Activated B cell treated with CpG ODN at 0.5 μM for 24 hours (primary cell): Measurements from ENCODE around the gene SIX5. TPM values are rescaled to one million over a fixed set of nuclear protein-coding genes. Genes with fewer than 3 reads are reported as not detected.
"Not testable (repeated sequence)": the region's sequence is repeated elsewhere in the genome, so short reads cannot be mapped to it uniquely, and the experiment has no call there.

Experiments used
- ATAC-seq: fragments of 200-7000 bp; cut with Tn5 transposase; one replicate; pipeline ENCODE4 v1.10.0; 2021; ENCODE audit warnings: low read depth, mild to moderate bottlenecking, moderate library complexity
- CTCF ChIA-PET: fragments of 350-600 bp; sonication (Branson Sonifier 250); formaldehyde crosslinking; loops from one replicate; lab custom pipeline; 2021; ENCODE audit warnings: antibody characterized with exemption; lab: Charles Lee
- POLR2A ChIA-PET: fragments of 350-600 bp; sonication (Branson Sonifier 250); formaldehyde crosslinking; loops from one replicate; lab custom pipeline; 2021; ENCODE audit warnings: antibody characterized with exemption; lab: Charles Lee
- DNase-seq: peaks from one replicate; pipeline ENCODE4 v3.0.0; 2022
- H3K27ac Mint-ChIP-seq: one replicate; pipeline ENCODE4 v1.8.0; 2020; ENCODE audit warnings: mixed read lengths
- H3K27me3 Mint-ChIP-seq: one replicate; pipeline ENCODE4 v1.8.0; 2021; ENCODE audit warnings: mixed read lengths
- H3K36me3 Mint-ChIP-seq: one replicate; pipeline ENCODE4 v1.8.0; 2021; ENCODE audit warnings: low read depth, mixed read lengths
- H3K4me1 Mint-ChIP-seq: one replicate; pipeline ENCODE4 v1.8.0; 2021; ENCODE audit warnings: mixed read lengths
- H3K4me3 Mint-ChIP-seq: one replicate; pipeline ENCODE4 v1.8.0; 2020; ENCODE audit warnings: mild to moderate bottlenecking, mixed read lengths
- H3K9me3 Mint-ChIP-seq: one replicate; pipeline ENCODE4 v1.8.0; 2020; ENCODE audit warnings: mixed read lengths
- intact Hi-C: fragments of 100-400 bp; cut with micrococcal nuclease; formaldehyde crosslinking; loops from one replicate; pipeline ENCODE4 v1.15.1; 2024
- total RNA-seq: library from RNA; stranded (reverse); gene quantifications from 2 replicates; pipeline ENCODE4 v1.2.3, GENCODE V29; 2022
- TF ChIP-seq, protein P1 (sequence below): fragments of 200-600 bp; IDR thresholded peaks from one replicate; pipeline ENCODE4 v1.8.0; 2022; ENCODE audit warnings: antibody characterized with exemption, mild to moderate bottlenecking

Gene SIX5
- total RNA-seq, 1 donor from 2014 or later, result 1.9 TPM

DNA sequence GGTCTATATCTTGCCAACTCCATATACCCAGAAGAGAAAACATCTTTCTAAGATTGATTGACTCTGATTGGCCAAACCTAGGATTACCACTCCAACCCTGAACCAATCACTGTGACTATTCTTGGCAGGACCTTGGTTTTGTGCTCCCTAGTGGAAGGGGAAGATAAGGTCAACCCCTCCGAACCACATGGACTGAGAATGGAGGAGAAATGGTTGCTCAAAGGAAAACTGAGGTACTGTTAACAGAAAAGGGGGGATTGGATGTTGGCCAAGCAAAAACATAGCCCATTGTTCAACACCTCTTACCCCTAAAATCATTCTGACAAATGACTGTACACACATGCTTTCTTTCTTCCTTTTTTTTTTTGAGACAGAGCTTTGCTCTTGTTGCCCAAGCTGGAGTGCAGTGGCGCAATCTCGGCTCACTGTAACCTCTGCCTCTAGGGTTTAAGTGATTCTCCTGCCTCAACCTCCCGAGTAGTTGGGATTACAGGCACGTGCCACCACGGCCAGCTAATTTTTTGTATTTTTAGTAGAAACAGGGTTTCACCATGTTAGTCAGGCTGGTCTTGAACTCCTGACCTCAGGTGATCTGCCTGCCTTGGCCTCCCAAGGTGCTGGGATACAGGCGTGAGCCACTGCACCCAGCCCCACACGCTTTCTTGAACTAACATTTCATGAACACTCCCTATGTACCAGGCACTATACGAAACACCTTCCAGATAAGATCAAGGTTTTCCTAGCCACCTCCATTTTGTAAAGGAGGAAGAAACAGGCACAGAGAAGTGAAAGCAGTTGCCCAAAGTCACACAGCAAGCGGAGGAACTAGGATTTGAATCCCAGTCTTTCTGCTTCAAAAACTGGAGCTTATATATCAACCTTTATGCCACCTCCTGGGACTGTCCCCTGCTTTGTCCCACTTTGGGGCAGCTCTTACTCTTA is 29.3 kb downstream of the SIX5 start:
- TF ChIP-seq, protein P1, sequence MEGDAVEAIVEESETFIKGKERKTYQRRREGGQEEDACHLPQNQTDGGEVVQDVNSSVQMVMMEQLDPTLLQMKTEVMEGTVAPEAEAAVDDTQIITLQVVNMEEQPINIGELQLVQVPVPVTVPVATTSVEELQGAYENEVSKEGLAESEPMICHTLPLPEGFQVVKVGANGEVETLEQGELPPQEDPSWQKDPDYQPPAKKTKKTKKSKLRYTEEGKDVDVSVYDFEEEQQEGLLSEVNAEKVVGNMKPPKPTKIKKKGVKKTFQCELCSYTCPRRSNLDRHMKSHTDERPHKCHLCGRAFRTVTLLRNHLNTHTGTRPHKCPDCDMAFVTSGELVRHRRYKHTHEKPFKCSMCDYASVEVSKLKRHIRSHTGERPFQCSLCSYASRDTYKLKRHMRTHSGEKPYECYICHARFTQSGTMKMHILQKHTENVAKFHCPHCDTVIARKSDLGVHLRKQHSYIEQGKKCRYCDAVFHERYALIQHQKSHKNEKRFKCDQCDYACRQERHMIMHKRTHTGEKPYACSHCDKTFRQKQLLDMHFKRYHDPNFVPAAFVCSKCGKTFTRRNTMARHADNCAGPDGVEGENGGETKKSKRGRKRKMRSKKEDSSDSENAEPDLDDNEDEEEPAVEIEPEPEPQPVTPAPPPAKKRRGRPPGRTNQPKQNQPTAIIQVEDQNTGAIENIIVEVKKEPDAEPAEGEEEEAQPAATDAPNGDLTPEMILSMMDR, result no peak
- H3K27me3 Mint-ChIP-seq, result peaks cover 14% of the 10 kb centered on the region
- no peaks in the 10 kb centered on the region for H3K4me1 Mint-ChIP-seq
- H3K27ac Mint-ChIP-seq, result no peak overlapping the region
- ChIA-PET CTCF (no interaction called here), POLR2A (interaction anchor here (0.6 kb wide), 1 partner anchor 45 kb away, joined by 3 read pairs; no protein-coding TSS in a partner anchor)
- intact Hi-C loops, result no loop called here
- H3K36me3 Mint-ChIP-seq, result no peaks in the 10 kb centered on the region
- no peak for DNase-seq
- ATAC-seq, result no peak
- H3K4me3 Mint-ChIP-seq, result no peak overlapping the region
- no peaks in the 10 kb centered on the region for H3K9me3 Mint-ChIP-seq

DNA sequence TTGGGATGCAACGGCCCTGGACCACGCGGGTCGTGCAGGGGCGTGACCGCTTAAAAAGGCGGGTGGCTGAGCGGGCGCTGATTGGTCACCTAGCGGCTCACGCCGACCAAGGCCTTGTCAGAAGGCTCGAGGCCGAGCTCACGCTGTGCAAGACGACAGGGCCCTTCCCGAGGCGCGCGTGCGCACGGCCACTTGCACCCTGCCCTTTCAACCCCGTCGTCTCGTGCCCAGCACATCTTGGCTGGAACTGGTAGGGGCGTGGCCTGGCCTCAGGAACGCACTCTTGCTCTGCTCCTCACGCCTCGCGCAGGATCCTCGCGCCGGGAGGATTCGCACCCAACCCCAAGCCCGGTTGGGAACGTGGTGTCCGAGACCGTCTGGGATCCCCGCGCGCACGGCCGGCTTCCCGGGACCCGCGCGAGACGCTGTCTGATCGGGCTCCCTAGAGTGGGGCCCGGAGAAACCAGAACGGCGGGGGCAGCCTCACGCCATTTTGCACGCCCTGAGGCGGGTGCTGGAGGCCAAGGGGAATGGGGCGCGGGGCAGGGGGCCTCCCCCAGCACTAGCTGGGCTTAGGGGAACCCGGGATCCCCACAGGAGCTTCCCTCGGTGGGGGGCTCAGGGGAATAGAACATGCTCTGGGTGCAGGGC is 35.8 kb downstream of the SIX5 start, which contains the start of gene MEIOSIN:
Gene MEIOSIN, plus strand, starts transcription at position 280 of the 651 bp plus-strand sequence. CDS start 1,938 bp downstream, outside the sequence.
- POLR2A ChIA-PET, result interaction anchor here (1.0 kb wide), 1 partner anchor 16 kb away, joined by 4 read pairs; no protein-coding TSS in a partner anchor
- H3K27ac Mint-ChIP-seq, result no peak within 1 kb of the TSS
- peaks cover 7% of the 10 kb centered on the region for H3K36me3 Mint-ChIP-seq
- DNase-seq, result no peak
- TF ChIP-seq, protein P1, result no peak
- H3K9me3 Mint-ChIP-seq, result no peaks in the 10 kb centered on the region
- CTCF ChIA-PET, result interaction anchor here (1.0 kb wide), 1 partner anchor 37 kb away, joined by 5 read pairs; no protein-coding TSS in a partner anchor
- H3K4me3 Mint-ChIP-seq, result peak within 1 kb of the TSS; percentile 20
- peaks cover 17% of the 10 kb centered on the region for H3K4me1 Mint-ChIP-seq
- intact Hi-C loops, result no loop called here
- ATAC-seq, result no peak
- no peaks in the 10 kb centered on the region for H3K27me3 Mint-ChIP-seq

DNA sequence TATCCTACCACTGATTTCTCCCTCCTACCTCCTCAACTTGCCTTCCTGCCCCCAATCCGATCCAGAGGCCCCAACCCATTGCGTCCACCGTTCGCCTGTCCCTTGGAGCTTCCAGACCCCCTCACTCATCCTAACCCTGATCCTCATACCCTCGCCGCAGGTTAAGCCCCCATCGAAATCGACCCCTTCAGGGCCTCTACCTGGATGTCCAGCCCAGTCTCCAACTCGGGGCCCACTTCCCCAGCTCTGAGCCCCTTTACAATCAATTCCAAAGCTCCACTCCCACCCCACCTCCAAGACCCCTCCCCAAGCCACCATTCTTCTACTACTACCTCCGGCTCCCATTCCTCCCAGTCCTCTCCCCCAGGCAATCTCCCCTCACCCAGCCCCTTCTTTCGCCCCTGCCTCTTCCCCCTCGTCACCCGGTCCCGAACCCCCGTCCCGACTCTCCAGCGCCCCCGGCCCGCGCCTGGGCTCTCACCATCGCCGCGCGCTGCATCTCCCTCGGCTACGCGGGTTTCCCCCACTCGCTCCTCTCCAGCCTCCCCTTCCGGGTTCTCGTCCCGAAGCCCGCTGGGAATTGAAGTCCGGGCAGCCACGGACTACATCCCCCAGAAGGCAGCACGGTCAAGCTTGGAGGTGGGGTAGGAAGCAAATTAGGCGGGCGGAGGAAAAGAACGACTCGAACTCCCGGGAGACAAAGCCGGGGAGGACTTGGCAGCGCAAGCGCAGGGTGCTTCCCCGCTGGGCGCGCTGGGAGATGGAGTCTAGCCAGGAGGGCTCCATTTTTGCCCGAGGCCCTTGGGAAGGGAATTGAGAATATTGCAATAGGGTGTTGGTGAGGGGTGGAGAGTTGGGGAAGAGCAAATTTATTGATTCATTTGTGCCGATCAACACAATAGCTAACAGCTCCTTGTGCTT is 38.4 kb downstream of the SIX5 start, which contains the start of gene FBXO46:
Gene FBXO46, minus strand, starts transcription at position 529 of the 921 bp plus-strand sequence. CDS start 17,401 bp downstream, outside the sequence.
- H3K36me3 Mint-ChIP-seq, result peaks cover 18% of the 10 kb centered on the region
- intact Hi-C loops, result loop anchor here (1.0 to 2.0 kb wide), 7 partner anchors 13 to 156 kb away; partner anchors contain the start of genes DMWD, IRF2BP1, QPCTL and SYMPK
- TF ChIP-seq, protein P1, result no peak
- ATAC-seq (peak; percentile 98), DNase-seq (peak; percentile 86)
- H3K9me3 Mint-ChIP-seq, result no peaks in the 10 kb centered on the region
- H3K27me3 Mint-ChIP-seq, result no peaks in the 10 kb centered on the region
- peaks cover 25% of the 10 kb centered on the region for H3K4me1 Mint-ChIP-seq
- CTCF ChIA-PET, result interaction anchor here (0.7 to 2.2 kb wide), 6 partner anchors 13 to 797 kb away, joined by 3 to 9 read pairs (median 4); partner anchors contain the start of genes QPCTL and SIX5
- H3K27ac Mint-ChIP-seq, result peak within 1 kb of the TSS; percentile 93
- H3K4me3 Mint-ChIP-seq, result peak within 1 kb of the TSS; percentile 95
- POLR2A ChIA-PET, result interaction anchor here (0.6 to 3.3 kb wide), 18 partner anchors 9 to 552 kb away, joined by 3 to 59 read pairs (median 6); partner anchors contain the start of genes BLOC1S3, DMWD, IRF2BP1 and MYPOP

DNA sequence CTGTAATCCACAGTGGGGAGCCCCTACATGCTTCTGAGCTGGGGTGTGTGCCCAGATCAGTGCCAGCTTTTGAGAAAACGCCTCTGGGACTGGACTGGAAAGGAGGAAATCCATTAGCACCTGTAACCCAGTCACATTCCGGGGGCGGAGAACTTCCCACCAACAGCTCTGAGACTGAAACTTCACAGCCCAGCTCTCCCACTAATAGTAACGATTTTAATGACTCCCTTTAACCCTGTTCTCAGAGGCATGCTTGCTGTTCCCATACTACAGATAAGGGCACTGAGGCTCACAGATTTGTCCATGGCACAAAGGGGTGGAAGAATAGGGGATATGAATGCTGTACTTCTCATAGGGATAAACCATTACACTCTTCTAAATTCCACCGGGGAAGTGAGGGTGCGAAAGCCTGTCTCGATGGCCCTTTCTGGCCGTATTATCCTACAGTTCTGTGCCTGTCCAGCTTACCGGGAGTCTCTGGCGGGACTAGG is 39.2 kb downstream of the SIX5 start:
- ATAC-seq (no peak), DNase-seq (no peak)
- peaks cover 25% of the 10 kb centered on the region for H3K4me1 Mint-ChIP-seq
- H3K4me3 Mint-ChIP-seq, result peak overlapping the region; percentile 95
- CTCF ChIA-PET, result interaction anchor here (0.9 to 2.2 kb wide), 2 partner anchors 37 to 39 kb away, joined by 4 to 9 read pairs; partner anchors contain the start of genes QPCTL and SIX5
- intact Hi-C loops, result loop anchor here (1.0 to 2.0 kb wide), 6 partner anchors 13 to 157 kb away; partner anchors contain the start of genes DMWD, IRF2BP1 and QPCTL
- H3K9me3 Mint-ChIP-seq, result no peaks in the 10 kb centered on the region
- no peaks in the 10 kb centered on the region for H3K27me3 Mint-ChIP-seq
- POLR2A ChIA-PET, result interaction anchor here (0.9 to 3.3 kb wide), 10 partner anchors 12 to 146 kb away, joined by 3 to 59 read pairs (median 8); partner anchors contain the start of genes OPA3, QPCTL, SIX5 and SNRPD2
- TF ChIP-seq, protein P1, result no peak
- H3K27ac Mint-ChIP-seq, result peak overlapping the region; percentile 93
- H3K36me3 Mint-ChIP-seq, result peaks cover 22% of the 10 kb centered on the region

DNA sequence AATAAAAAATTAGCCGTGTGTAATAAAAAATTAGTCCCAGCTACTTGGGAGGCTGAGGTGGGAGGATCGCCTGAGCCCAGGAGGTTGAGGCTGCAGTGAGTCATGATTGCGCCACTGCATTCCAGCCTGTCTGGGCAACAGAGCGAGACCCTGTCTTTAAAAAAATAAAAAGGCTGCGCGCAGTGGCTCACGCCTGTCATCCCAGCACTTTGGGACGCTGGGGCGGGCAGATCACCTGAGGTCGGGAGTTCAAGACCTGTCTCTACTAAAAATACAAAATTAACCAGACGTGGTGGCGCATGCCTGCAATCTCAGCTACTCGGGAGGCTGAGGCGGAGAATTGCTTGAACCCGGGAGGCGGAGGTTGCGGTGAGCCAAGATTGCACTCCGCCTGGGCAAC is 40.4 kb downstream of the SIX5 start:
- POLR2A ChIA-PET, result interaction anchor here (3.3 kb wide), 1 partner anchor 11 kb away, joined by 59 read pairs; no protein-coding TSS in a partner anchor
- peaks cover 25% of the 10 kb centered on the region for H3K4me1 Mint-ChIP-seq
- DNase-seq, H3K27me3 Mint-ChIP-seq, H3K4me3 Mint-ChIP-seq, intact Hi-C loops, H3K27ac Mint-ChIP-seq, H3K9me3 Mint-ChIP-seq, CTCF ChIA-PET, ATAC-seq: not testable (repeated sequence)
- peaks cover 29% of the 10 kb centered on the region for H3K36me3 Mint-ChIP-seq

DNA sequence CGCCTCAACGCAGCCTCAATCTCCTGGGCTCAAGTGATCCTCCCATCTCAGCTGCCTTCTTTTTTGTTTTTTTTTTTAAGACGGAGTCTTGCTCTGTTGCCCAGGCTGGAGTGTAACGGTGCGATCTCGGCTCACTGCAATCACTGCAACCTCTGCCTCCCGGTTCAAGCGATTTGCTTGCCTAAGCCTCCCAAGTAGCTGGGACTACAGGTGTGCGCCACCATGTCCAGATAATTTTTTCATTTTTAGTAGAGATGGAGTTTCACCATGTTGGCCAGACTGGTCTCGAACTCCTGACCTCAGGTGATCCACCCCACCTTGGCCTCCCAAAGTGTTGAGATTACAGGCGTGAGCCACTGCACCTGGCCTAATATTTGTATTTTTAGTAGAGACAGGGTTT is 49.0 kb downstream of the SIX5 start:
- H3K27me3 Mint-ChIP-seq, intact Hi-C loops, CTCF ChIA-PET, H3K4me3 Mint-ChIP-seq, H3K27ac Mint-ChIP-seq, ATAC-seq, H3K9me3 Mint-ChIP-seq, DNase-seq: not testable (repeated sequence)
- H3K4me1 Mint-ChIP-seq, result peaks cover 29% of the 10 kb centered on the region
- H3K36me3 Mint-ChIP-seq, result peaks cover 52% of the 10 kb centered on the region
- POLR2A ChIA-PET, result interaction anchor here (0.8 to 1.0 kb wide), 2 partner anchors 11 to 13 kb away, joined by 5 read pairs; partner anchors contain the start of gene FBXO46
